ENCODE results near the gene PODN.

PODN gene

DNA sequence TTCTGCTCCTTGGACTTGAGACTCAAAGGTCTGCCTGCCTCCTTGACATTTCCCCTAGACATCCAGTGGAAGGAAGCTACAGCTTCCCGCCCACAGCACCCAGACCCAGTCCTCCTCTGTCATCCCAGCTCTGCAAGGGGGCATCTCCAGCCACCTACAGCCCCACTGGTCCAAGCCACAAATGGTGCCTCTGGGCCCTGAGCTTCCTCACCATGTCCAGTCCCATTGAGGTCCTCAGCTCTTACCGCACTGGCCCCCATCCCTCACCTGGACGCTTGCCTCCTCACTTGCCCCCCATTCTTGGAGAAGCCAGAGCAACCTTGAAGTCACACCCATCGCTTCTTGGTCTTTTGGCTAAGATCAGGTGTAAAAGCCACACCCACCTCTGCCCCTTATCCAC lies 13.2 kb downstream of the PODN start:
- TF ChIP-seq, protein P1, sequence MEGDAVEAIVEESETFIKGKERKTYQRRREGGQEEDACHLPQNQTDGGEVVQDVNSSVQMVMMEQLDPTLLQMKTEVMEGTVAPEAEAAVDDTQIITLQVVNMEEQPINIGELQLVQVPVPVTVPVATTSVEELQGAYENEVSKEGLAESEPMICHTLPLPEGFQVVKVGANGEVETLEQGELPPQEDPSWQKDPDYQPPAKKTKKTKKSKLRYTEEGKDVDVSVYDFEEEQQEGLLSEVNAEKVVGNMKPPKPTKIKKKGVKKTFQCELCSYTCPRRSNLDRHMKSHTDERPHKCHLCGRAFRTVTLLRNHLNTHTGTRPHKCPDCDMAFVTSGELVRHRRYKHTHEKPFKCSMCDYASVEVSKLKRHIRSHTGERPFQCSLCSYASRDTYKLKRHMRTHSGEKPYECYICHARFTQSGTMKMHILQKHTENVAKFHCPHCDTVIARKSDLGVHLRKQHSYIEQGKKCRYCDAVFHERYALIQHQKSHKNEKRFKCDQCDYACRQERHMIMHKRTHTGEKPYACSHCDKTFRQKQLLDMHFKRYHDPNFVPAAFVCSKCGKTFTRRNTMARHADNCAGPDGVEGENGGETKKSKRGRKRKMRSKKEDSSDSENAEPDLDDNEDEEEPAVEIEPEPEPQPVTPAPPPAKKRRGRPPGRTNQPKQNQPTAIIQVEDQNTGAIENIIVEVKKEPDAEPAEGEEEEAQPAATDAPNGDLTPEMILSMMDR (IDR thresholded peaks at IDR 0.05; ENCODE audit: low read depth, low read length): no peak
- TF ChIP-seq EZH2phosphoT487 (IDR thresholded peaks at IDR 0.05; ENCODE audit: low read depth): no peak
- no peak overlapping the region for H3K4me3 ChIP-seq (ENCODE audit: low read length)

DNA sequence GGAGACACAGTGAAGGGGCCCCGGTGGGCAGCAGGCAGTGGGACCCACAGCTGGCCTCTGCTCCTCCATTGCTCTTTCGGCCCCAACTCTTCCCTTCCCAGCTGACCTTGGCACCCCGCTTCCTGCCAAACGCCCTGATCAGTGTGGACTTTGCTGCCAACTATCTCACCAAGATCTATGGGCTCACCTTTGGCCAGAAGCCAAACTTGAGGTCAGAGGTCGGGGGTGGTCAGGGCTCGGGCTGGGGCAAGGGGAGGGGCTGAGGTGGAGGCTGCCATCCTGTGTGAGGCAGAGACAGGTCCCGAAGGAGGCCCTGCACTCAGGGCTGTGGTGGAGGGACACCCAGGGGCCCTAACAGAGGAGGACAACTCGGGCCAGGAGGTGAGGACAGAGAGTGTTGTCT lies 13.7 kb downstream of the PODN start:
- H3K9ac ChIP-seq (ENCODE audit: low read length): no peak overlapping the region
- H3K4me1 ChIP-seq (ENCODE audit: low read length): no peaks in the 10 kb centered on the region
- H4K20me1 ChIP-seq (ENCODE audit: insufficient read depth, low read length): no peaks in the 10 kb centered on the region
- H3K27me3 ChIP-seq (ENCODE audit: low read depth, low read length): no peaks in the 10 kb centered on the region
- no peak overlapping the region for H3K4me2 ChIP-seq (ENCODE audit: low read length)
- TF ChIP-seq, protein P1 (IDR thresholded peaks at IDR 0.05; ENCODE audit: low read depth, low read length): no peak
- TF ChIP-seq EZH2phosphoT487 (IDR thresholded peaks at IDR 0.05; ENCODE audit: low read depth): no peak
- no peaks in the 10 kb centered on the region for H3K36me3 ChIP-seq (replicated peaks; ENCODE audit: low read depth, low read length)
- H3K79me2 ChIP-seq (ENCODE audit: low read length): no peaks in the 10 kb centered on the region
- no peaks in the 10 kb centered on the region for H3K9me3 ChIP-seq (ENCODE audit: insufficient read depth, low read length)
- no peak overlapping the region for H3K27ac ChIP-seq (ENCODE audit: low read length)
- no peak overlapping the region for H2AFZ ChIP-seq (ENCODE audit: low read depth, low read length)
- H3K4me3 ChIP-seq (ENCODE audit: low read length): no peak overlapping the region

More for the DNA sequence above, 13.2 kb downstream of the PODN start:
- Histone ChIP-seq H3K36me3 (replicated peaks; ENCODE audit: low read depth, low read length) (no peaks in the 10 kb centered on the region), H3K9me3 (ENCODE audit: insufficient read depth, low read length) (no peaks in the 10 kb centered on the region), H3K4me2 (ENCODE audit: low read length) (no peak overlapping the region), H2AFZ (ENCODE audit: low read depth, low read length) (no peak overlapping the region), H3K9ac (ENCODE audit: low read length) (no peak overlapping the region), H3K27ac (ENCODE audit: low read length) (no peak overlapping the region), H4K20me1 (ENCODE audit: insufficient read depth, low read length) (no peaks in the 10 kb centered on the region), H3K27me3 (ENCODE audit: low read depth, low read length) (no peaks in the 10 kb centered on the region), H3K4me1 (ENCODE audit: low read length) (no peaks in the 10 kb centered on the region), H3K79me2 (ENCODE audit: low read length) (no peaks in the 10 kb centered on the region)

DNA sequence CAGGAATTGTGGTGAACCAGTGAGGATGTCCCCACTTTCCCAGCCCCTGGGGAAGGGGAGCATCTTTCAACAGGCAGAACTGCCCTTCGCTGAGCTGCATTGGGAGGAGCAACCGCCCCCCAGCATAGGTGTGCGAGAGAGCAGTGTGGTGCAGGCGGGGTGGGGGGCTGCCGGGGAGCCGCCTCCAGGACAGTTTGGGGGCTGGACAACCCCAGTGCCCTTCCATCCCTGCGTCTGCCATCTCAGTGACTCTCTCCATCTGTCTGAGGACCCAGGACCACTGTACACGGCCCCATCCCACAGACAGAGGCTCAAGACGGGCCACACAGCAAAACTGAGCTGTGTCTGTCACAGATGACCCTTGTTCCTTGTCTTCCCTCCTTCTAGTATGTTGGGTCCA lies 14.2 kb downstream of the PODN start:
- Histone ChIP-seq H3K9me3 (ENCODE audit: insufficient read depth, low read length) (no peaks in the 10 kb centered on the region), H3K4me2 (ENCODE audit: low read length) (no peak overlapping the region), H3K4me3 (ENCODE audit: low read length) (no peak overlapping the region), H3K27me3 (ENCODE audit: low read depth, low read length) (no peaks in the 10 kb centered on the region), H3K27ac (ENCODE audit: low read length) (no peak overlapping the region), H4K20me1 (ENCODE audit: insufficient read depth, low read length) (no peaks in the 10 kb centered on the region), H3K4me1 (ENCODE audit: low read length) (no peaks in the 10 kb centered on the region), H2AFZ (ENCODE audit: low read depth, low read length) (no peak overlapping the region), H3K9ac (ENCODE audit: low read length) (no peak overlapping the region), H3K79me2 (ENCODE audit: low read length) (no peaks in the 10 kb centered on the region), H3K36me3 (replicated peaks; ENCODE audit: low read depth, low read length) (no peaks in the 10 kb centered on the region)
- no peak for TF ChIP-seq EZH2phosphoT487 (IDR thresholded peaks at IDR 0.05; ENCODE audit: low read depth)
- TF ChIP-seq, protein P1 (IDR thresholded peaks at IDR 0.05; ENCODE audit: low read depth, low read length): no peak

DNA sequence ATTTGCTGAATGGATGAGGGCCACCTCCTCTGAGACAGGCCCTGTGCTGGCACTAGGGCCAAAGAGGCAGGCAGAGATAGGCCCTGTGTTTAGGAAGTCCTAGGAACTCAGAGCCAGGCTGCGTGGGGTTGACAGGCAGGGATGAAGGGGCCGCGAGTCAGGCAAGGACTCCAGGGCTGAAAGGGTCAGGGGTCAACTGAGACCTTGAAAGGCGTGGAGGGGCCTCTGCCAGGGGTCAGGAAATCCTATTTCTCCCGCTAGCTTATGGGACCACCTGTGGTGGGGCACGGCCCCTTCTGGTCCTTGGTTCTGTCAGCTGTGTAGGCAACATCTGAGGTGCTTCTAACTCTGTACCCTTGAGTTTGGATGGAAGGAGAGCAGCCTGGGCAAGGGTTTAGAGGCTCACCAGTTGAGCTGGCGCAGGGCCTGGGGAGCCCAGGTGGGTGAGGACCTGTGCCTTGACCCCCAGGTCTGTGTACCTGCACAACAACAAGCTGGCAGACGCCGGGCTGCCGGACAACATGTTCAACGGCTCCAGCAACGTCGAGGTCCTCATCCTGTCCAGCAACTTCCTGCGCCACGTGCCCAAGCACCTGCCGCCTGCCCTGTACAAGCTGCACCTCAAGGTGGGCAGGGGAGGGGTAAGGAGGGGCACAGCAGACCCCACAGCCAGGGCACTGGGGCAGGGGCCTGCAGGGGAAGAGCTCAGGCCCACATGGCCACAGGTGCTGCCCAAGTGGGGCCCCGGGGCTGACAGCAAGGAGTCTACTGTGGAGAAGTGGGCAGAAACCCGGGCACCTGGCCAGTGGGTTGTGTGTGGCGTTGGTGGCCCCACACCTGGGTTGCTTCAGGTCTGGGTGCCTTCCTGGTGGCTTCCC lies 14.9 kb downstream of the PODN start:
- no peak overlapping the region for H3K4me2 ChIP-seq (ENCODE audit: low read length)
- no peak overlapping the region for H2AFZ ChIP-seq (ENCODE audit: low read depth, low read length)
- no peak overlapping the region for H3K4me3 ChIP-seq (ENCODE audit: low read length)
- no peaks in the 10 kb centered on the region for H4K20me1 ChIP-seq (ENCODE audit: insufficient read depth, low read length)
- no peaks in the 10 kb centered on the region for H3K36me3 ChIP-seq (replicated peaks; ENCODE audit: low read depth, low read length)
- no peaks in the 10 kb centered on the region for H3K79me2 ChIP-seq (ENCODE audit: low read length)
- H3K27ac ChIP-seq (ENCODE audit: low read length): no peak overlapping the region
- TF ChIP-seq, protein P1 (IDR thresholded peaks at IDR 0.05; ENCODE audit: low read depth, low read length): no peak
- TF ChIP-seq EZH2phosphoT487 (IDR thresholded peaks at IDR 0.05; ENCODE audit: low read depth): no peak
- no peaks in the 10 kb centered on the region for H3K4me1 ChIP-seq (ENCODE audit: low read length)
- no peaks in the 10 kb centered on the region for H3K27me3 ChIP-seq (ENCODE audit: low read depth, low read length)
- no peaks in the 10 kb centered on the region for H3K9me3 ChIP-seq (ENCODE audit: insufficient read depth, low read length)
- H3K9ac ChIP-seq (ENCODE audit: low read length): no peak overlapping the region
